Smooth muscle cell of the brain vasculature (primary cell): ENCODE data around the gene SLC13A3.

Experiments used
- DNase-seq: peaks from one replicate; pipeline ENCODE4 v3.0.0-alpha.2; 2012; ENCODE audit warnings: low read depth, low spot score

Gene SLC13A3

DNA sequence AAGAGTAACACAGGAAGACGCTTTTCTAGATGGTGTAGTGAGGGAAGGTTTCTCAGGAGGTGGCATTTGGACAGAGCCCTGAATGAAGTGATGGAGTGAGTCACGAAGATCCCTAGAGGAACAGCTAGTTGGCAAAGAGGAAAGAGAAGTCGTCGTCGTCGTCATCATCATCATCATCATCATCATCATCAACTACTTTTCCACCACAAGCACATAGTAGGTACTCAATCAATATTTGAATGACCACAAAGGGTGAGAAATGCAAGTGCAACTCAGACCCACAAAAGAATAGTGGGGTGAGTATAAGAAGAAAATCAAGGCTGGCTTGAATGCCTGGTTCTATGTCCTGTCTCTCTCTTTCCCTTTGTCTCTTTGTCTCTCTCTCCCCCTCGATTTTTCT lies 72.5 kb downstream of the SLC13A3 start:
- DNase-seq = no peak

DNA sequence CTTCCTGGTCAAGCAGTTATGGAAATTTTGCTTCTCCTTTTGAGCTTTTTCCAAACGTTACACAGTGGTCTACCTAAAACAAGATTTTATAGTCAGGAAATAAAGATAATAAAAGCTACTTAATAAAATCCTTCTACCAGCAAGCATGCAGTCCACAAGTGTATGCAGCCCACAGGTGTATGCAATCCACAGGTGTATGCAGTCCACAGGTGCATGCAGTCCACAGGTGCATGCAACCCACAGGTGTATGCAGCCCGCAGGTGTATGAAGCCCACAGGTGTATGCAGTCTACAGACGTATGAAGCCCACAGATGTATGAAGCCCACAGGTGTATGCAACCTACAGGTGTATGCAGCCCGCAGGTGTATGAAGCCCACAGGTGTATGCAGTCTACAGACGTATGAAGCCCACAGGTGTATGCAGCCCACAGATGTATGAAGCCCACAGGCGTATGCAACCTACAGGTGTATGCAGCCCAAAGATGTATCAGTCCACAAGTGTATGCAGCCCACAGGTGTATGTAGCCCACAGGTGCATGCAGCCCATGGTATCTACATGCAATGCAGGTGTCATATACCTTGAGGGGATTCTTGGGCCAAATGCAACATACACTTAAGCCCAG lies 74.4 kb downstream of the SLC13A3 start:
- no peak for DNase-seq

DNA sequence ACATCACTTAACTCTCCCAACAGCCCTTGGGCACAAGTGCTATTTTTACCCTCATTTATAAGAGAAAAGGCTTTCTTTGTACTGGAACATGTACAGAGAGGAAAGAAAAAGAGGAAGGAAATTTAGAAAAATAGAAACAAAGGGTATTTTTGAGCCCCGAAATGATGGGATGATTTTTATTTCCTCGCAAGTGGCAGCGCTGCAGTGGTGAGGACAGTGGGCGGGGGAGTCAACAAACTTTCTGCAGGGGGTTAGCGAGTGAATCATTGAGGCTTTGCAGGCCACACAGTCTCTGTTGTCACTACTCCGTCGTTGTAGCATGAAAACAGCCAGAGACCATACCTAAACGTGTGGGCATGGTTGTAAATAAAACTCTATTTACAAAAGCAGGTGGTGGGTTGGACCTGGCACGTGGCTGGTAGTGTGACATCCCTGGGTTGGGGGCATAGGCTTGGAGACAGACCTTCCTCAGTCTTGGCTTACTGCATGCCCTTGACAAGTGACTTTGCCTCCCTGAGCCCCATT lies 75.3 kb downstream of the SLC13A3 start:
- DNase-seq = no peak

DNA sequence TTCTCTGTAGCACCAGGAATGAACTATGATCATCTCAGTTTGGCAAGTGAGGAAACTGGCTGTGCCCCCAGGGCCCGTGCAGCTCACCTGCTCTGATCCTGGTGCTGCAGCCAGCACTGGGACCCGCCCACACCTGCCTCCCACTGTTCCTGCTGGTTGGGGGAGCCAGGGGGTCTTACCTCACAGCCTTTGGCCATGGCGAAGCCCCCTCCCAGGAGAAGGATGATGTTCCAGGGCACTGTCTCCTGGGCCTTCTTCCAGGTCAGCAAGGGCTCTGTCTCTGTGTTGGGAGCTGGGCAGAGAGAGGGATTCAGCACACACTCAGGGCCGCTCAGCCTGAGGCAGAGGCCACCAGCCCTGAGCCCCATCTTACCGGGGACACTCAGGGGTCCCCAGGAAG lies 75.9 kb downstream of the SLC13A3 start:
- DNase-seq = no peak

DNA sequence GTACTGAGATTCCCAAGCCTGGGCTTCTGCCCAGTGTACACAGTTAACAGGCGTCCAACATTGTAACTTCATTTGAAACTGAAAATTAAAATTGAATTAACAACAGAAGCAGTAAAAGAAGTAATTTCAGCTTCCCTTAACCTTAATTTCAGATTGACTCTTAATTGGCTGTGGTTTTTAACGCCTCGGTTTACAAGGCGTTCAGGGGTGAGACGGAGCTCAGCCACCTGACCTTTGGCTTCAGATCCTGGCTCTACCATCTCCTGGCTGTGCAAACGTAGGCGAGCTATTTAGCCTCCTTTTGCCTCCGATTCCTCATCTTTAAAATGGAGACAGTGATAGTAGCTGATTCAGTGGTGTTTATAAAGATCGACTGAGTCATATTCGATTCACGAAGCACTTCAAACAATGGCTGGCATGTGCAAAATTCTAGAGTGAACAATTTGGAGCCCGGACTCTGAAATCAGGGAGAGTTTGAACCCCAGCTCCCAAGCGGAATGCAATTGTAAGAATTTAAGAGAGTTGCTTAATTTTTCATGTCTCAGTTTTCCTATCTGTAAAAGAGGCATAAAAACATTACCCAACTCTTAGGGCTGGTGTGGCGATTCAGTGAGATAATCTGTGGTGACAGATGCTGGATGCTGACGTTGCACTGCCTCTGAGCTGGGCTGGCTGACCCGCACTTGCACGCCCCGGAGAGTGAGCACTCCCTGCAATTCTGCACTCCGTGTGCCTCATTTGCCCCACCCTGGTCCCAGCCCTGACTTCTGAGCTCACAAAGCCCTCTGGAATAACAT lies 77.3 kb downstream of the SLC13A3 start:
- no peak for DNase-seq

DNA sequence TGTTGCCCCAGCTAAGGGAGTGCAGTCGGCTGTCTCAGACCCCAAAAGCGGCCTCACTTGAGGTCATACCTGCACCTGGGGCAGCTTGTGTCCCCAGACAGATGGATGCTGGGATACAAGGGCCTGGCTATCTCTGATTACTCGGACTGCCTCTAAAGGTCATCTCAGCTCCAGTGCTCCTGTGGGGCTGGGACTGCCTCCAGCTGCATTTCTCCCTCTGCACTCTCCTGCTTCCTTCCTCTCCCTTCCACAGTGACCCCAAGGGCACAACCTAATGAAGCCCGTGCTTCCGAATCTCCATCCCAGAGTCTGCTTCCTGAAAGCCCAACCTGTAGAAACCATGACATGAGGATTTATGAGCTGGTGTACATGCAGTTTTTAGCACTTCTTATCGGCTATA lies 78.0 kb downstream of the SLC13A3 start:
- no peak for DNase-seq

DNA sequence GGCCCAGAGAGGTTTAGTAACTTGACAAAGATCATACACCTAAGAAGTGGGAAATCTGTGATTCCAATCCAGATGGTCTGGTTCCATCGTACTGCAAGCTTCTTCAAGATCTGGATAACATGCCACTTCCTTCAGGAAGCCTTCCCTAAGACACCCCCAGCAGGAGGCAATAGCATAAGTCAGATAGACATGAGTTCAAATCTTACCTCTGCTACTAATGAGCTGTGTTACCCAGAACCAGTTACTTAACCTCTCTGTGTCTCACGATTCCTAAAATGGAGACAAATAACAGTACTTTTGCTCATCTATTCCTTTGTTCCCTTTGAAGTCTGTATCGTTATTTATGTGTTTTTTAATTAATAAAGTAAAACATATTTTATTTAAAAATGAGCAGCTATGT lies 78.5 kb downstream of the SLC13A3 start:
- DNase-seq = no peak

DNA sequence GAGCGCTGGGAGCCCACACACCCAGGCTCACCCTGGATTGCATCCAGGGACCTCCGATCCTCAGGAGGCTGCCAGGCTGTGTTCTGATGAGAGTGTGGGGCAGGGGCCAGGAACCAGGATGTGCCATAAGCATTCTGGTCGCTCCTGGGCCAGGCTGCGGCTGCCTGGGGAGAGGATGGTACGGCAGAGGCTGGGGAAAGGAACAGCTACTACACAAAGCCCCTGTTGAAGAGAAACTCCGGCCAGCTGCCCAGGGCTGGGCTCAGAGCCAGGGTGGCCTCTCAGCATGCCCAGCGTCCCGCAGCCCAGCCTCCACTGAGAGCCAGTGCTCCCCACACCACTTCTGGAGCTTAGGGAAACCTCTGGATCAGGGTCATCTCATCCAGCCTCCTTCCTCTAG lies 79.1 kb downstream of the SLC13A3 start:
- no peak for DNase-seq

DNA sequence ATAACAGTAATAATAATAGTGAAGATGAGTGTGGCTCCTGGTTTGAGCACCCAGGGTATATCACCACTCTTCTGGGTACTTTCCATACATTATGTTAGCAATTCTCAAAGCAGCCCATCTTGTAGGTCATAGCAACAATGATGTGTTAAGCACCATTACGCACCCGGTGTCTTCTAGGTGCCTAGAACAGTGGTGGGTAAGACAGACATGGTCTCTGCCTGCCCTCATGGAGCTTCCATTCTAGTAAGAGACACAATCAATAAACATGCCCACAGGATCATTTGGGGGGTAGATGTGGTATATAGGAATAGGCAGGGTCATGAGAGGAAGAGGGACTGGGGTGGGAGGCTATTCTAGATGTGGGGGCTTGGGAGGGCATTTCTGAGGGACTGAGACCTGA lies 79.8 kb downstream of the SLC13A3 start:
- no peak for DNase-seq

DNA sequence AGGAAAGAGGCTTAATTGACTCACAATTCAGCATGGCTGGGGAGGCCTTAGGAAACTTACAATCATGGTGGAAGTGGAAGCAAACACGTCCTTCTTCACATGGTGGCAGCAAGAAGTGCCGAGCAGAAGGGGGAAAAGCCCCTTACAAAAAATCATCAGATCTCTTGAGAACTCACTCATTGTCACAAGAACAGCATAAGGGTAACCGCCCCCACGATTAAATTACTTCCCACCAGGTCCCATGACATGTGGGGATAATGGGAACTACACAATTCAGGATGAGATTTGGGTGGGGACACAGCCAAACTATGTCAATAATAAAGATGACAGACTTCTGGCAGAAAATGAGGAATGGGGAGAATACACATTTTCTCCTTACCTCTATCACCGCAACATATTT lies 80.3 kb downstream of the SLC13A3 start:
- DNase-seq = no peak

DNA sequence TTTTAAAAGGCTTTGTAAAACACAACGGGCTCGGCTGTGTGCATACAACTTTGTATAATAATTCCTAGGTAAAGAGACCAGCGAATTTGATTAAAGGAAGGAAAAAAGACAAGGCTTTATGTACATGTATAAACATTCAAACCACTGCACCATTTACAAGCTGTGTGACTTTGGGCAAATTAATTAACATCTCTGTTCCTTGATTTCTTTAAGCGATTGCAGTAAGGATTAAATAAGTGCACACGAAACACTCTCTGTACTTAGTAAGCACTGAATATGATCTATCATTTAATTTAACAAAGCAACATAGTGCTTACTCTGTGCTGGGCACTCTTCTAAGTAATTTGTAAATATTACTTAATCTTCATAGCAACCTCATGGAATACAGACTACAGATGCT lies 81.3 kb downstream of the SLC13A3 start:
- no peak for DNase-seq

DNA sequence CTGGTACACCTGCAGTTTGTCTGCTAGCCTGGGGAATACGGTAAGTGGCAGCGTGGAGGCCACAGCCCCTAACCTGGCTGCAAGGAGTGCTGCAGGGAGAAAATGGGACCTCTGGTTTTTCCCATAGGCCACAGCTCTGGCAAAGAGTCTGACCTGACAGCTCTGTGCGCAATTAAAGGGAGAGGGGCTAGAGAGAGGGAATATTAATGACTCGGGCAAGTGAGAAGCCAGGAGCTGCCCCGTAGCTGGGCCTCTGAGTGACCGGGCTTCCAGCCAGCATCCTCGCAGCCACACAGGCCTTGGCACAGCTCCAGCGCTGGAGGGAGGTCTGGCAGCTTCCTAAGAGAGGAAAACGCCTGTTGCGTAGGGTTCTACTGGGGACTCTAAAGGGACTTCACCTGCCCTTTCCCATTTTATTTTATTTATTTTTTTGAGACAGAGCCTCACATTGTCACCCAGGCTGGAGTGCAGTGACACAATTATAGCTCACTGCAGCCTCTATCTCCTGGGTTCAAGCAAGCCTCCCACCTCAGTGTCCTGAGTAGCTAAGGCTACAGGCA lies 82.6 kb downstream of the SLC13A3 start:
- peak; percentile 65 for DNase-seq

DNA sequence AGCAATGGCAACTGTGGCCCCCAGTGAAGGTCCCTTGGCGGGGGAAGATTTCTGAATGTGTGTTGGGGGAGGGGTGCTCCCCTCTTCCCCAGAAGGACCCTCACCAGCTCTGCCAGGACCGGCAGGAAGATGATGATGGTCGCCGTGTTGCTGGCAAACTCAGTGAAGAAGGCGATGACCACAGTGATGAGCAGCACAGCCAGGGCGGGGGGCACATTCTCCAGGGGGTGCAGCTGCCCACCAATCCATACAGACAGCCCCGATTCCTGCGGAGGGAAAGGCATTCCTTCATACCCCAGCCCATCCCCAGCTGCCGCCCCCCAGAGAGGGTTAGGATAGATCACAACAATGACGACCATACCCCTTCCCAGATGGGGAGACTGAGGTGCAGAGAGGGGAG lies 85.1 kb downstream of the SLC13A3 start:
- DNase-seq = no peak

DNA sequence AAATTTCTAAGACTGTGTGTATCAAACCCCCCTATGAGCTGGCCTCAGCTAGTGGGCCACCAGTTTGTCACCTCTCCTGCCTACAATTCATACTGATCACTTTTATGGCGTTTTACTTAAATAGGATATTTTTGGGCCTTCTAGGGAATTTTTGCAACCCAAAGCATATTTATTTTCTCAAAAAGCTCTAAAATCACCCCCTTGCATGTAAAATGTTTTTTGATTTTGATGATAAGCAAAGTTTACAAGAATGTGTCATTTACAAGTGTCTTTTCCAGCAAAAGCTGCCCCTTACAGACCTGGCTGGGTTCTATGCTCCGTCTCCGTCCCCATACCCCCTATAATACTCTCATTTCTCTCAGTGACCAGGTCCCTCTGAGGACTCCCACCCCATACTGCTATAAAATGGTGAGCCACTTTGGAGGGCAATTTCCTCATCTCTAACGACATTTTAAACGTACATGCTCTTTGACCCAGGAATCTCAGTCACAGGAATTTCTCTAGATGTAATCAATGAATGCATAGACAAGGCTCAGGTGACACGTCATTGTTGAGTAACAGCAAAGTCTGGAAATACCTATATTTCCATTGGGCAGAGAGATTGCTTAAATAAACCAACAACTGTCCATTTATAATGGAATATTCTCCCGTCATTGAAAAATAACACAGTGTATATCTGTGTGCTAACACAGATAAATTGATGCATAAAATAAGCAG lies 86.9 kb downstream of the SLC13A3 start:
- DNase-seq = no peak

DNA sequence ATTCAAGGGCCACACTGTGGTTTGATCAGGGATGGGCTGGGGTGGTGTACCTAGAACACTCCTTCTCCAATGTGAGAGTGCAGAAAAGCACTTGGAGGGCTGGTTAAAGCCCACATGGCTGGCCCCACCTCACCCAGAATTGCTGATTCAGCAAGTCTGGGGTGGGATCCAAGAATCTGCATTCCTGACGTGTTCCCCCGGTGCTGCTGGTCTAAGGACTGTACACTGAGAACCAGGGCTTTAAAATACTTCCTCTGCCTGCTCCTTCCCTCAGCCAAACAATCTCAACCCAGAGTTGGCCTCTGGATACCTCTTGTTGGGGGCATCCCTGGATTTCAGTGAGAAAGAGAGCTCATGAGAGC lies 87.4 kb downstream of the SLC13A3 start:
- DNase-seq = no peak

DNA sequence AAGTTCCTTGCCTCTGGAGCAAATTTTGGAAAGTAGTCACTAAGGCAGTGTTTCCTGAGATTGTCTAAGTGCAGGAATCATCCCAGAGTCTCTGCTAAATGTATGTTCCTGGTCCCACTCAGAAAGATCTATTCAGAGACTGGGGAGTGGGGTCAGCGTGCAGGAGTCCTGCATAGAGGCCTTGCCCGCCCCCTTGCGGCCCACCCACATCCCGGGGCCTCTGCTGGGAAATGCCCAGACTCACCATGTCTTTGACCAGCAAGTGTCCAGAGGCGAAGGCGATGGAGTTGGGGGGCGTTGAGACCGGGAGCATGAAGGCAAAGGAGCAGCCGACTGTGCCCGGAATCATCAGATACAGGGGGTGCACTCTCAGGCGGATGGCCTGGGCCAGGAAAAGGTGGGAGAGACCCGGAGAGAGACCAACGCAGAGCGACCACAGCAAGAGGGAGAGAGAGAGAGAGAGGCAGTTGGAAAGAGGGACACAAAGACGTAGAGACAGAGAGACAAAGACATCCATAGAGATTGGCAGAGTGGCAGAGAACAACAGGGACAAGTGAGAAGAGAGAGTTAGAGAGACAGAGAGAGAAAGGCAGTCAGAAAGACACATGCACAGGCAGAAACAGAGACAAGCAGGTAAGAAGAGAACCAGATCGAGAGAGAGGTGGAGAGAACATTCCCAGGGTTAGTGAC lies 87.9 kb downstream of the SLC13A3 start:
- no peak for DNase-seq

DNA sequence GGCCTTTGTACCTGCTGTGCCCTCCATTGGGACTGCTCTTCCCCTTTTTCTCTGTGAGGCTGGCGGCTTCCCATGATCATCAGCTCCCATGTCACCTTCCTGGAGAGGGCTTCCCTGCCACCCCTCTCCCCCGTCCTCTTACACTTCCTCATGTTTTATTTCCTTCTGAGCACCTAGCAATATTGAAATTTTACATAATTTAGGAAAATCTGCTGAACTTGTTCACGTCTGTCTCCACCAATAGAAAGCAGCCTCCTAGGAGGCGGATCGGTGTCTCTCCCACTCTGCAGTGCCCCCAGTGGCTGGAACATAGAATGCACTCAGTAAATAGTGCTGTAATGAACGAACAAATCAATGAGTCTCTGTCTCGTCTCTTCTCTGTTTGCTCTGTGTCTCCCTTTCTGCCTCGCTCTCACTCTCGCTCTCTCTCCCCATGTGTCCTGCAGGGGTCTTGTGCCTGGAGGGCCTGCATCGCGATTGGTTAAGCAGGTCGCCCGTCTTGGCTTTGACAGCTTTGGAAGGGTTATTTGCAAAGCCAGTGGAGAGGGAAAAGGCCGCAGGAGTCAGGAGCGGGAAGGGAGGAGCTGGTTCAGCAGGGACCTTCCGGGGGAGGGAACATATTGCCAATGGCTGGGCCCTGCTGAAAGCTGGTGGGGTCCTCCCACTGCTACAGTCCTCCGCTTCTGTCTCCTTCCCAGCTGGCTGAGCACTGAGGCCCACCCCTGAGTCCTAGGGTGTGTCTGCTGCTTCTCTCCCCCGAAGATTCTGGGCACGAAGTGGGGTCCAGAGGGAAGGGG lies 88.7 kb downstream of the SLC13A3 start:
- DNase-seq = no peak

DNA sequence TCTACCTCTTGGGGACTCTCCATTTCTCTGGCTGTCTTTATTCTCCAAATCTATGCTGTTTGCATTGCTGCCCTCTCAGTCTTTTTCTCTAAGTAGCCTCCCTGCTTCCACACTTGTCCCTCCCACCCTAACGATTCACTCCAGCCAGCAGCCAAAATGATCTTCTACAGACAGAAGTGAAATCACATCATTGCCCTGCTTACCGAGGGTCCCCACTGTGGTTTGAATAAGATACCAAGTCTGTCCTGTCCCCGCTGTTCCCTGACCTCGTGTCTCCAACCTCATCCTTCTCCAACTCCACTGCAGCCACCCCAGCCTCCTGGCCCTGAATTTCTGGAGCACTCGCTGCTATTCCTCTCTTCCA lies 89.3 kb downstream of the SLC13A3 start:
- DNase-seq = no peak

DNA sequence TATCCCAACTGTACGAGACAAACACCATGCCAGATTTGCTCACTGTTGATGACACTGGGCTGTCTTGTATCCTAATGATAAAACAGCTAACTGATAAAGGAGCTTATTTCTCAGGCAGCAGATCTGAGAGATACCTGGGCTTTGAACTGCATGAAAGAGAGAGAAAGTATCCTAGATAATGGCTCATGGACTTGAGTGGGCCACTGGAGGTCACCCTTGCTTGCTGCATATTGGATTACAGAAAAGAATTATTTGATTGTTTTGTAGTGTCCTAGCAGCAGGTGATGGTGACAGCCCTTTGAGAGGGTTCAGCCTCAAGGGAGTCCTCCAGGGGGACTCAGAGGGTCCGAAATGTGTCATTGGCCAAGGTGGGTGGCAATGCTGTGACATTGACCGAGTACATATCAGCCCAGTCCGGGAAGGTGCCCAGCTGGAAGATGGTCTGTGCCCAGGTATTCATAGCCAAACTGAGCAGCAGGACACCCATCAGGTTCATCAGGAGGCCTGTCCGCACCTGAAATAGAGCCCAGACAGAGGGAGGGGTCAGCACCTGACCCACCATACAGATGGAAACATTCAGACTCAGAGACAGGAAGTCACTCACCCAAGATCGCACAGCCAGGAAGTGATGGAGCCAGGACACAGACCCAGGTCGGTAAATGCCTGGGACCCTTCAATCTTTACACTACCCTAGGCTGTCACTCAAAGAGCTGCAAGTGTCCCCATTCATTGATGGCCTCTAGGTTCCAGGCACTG lies 91.4 kb downstream of the SLC13A3 start:
- no peak for DNase-seq

DNA sequence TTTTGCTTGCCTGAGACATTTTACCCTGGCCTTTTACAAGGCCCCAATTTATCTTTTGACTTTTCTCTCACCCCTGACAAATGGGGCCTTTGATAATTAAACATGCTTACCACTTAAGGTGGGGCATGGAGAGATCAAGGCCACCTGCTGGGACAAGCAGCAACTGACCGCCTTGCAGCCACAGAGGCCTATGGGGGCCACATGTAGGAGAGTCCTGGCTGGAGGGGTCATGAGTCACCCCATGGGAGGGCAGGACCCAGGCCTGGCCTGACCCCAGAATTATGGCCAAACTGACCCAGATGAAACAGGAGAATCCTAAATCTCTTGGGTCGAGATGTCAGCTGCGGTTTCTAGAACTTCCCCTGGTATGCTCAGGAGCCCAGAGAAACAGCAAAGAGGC lies 92.3 kb downstream of the SLC13A3 start:
- DNase-seq = no peak
